CD8-positive, alpha-beta memory T cell (primary cell): ENCODE data around the gene ZNF8. TPM values are rescaled to one million over a fixed set of nuclear protein-coding genes. Genes with fewer than 3 reads are reported as not detected.
A peak's percentile ranks its signal among the peaks of the same experiment; 100 is the strongest.

Experiments used
- CTCF ChIA-PET: fragments of 350-600 bp; sonication (Branson Sonifier 250); formaldehyde crosslinking; loops from one replicate; lab custom pipeline; 2021; ENCODE audit warnings: antibody characterized with exemption; lab: Charles Lee
- POLR2A ChIA-PET: fragments of 350-600 bp; sonication (Branson Sonifier 250); formaldehyde crosslinking; loops from one replicate; lab custom pipeline; 2021; ENCODE audit warnings: antibody characterized with exemption; lab: Charles Lee
- DNase-seq, 5 donors: peaks; one replicate each; pipeline versions ENCODE4 v3.0.0 to v3.0.0-alpha.2; 2020 to 2022; ENCODE audit warnings: mixed read lengths in 1 of 5
- H3K27ac ChIP-seq: one replicate; pipeline ENCODE4 v1.7.0; 2013; ENCODE audit warnings: low read depth, mild to moderate bottlenecking, low read length, moderate library complexity
- H3K27me3 ChIP-seq: 2 replicates; pipeline ENCODE4 v1.7.0; 2013; ENCODE audit warnings: low read length, mild to moderate bottlenecking; ENCODE audit not compliant: insufficient read depth, poor library complexity, severe bottlenecking
- H3K36me3 ChIP-seq: 2 replicates; pipeline ENCODE4 v1.7.0; 2013; ENCODE audit warnings: mild to moderate bottlenecking, low read length, moderate library complexity; ENCODE audit not compliant: insufficient read depth
- H3K4me1 ChIP-seq: 2 replicates; pipeline ENCODE4 v1.7.0; 2013; ENCODE audit warnings: mild to moderate bottlenecking, low read length, moderate library complexity; ENCODE audit not compliant: insufficient read depth
- H3K4me3 ChIP-seq: 2 replicates; pipeline ENCODE4 v1.7.0; 2013; ENCODE audit warnings: mild to moderate bottlenecking, low read length
- H3K9me3 ChIP-seq: 2 replicates; pipeline ENCODE4 v1.7.0; 2013; ENCODE audit warnings: mild to moderate bottlenecking, low read length
- H3K27ac Mint-ChIP-seq, 8 donors: one replicate each; pipeline ENCODE4 v1.8.0; 2020 to 2021; ENCODE audit warnings: mixed read lengths in 8 of 8, mild to moderate bottlenecking in 6 of 8, inconsistent platforms in 3 of 8, moderate library complexity in 3 of 8
- H3K27me3 Mint-ChIP-seq, 2 donors: one replicate each; pipeline ENCODE4 v1.8.0; 2020 to 2021; ENCODE audit warnings: mixed read lengths in 2 of 2, mild to moderate bottlenecking in 1 of 2, moderate library complexity in 1 of 2
- H3K36me3 Mint-ChIP-seq, 3 donors: one replicate each; pipeline ENCODE4 v1.8.0; 2020 to 2021; ENCODE audit warnings: mixed read lengths in 3 of 3, inconsistent platforms in 1 of 3, mild to moderate bottlenecking in 1 of 3
- H3K4me1 Mint-ChIP-seq, 3 donors: one replicate each; pipeline ENCODE4 v1.8.0; 2020 to 2021; ENCODE audit warnings: mixed read lengths in 3 of 3, inconsistent platforms in 1 of 3, mild to moderate bottlenecking in 1 of 3
- H3K4me3 Mint-ChIP-seq, 7 donors: one replicate each; pipeline ENCODE4 v1.8.0; 2020 to 2021; ENCODE audit warnings: mixed read lengths in 7 of 7, mild to moderate bottlenecking in 6 of 7, moderate library complexity in 4 of 7, inconsistent platforms in 2 of 7
- H3K9me3 Mint-ChIP-seq, 5 donors: one replicate each; pipeline ENCODE4 v1.8.0; 2020 to 2022; ENCODE audit warnings: mixed read lengths in 5 of 5, mild to moderate bottlenecking in 3 of 5, moderate library complexity in 2 of 5, inconsistent platforms in 1 of 5
- polyA plus RNA-seq: library from polyadenylated mRNA; unstranded; fragments of 300-500 nt; fragmentation: Illumina TruSeq; gene quantifications from one replicate; pipeline ENCODE4 v1.2.3, GENCODE V29; 2021
- total RNA-seq, 2 experiments: library from RNA; stranded (reverse); gene quantifications; one replicate each; pipeline ENCODE4 v1.2.3, GENCODE V29; 2021

The ZNF8 gene
- total and polyA plus RNA-seq, 3 experiments from 2014 or later = 1.0 to 4.5 (median 4.4) TPM

DNA sequence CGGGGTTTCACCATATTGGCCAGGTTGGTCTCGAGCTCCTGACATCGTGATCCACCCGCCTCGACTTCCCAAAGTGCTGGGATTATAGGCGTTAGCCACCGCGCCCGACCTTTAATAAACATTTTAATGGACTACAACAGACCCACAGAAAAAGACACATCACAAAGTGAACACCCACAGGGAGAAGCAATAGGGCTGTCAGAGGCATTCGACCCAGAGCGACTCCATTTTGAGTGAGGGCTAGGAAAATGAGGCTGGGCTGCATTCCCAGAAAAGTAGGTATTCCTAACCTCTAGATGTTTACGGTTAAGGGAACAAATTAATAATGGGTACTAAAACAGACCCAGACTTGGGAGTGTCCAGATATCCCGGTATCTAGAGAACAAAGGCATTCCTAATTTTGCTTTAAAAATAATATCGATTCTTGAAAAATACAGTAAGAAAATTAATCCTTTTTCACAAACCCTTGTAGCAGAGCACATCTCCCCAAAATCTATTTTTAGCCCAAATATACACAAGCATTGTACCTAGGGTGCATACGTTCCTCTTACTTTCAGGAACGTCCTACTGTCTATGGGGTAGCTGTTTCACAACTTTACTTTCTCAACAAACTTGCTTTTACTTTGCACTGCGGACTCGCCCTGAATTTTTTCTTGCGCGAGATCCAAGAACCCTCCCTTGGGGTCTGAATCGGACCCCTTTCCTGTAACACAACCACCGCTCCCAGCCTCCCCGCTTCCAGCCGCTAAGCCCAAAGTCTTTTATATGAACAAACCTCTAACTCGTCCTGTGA lies 811 bp upstream of the ZNF8 start:
- Mint-ChIP-seq H3K27me3 (no peaks in the 10 kb centered on the region), H3K4me3 (peak overlapping the region; percentile 86 to 99 (median 97))
- H3K9me3 ChIP-seq = no peaks in the 10 kb centered on the region

GRCh38 chr19:58279042-58279924 lies 528 bp downstream of the ZNF8 start:
- H3K36me3 Mint-ChIP-seq = peaks cover 10 to 36% (median 27%) of the 10 kb centered on the region in 3 donors

More for the DNA sequence above, 811 bp upstream of the ZNF8 start:
- DNase-seq = no peak
- peaks cover 0 to 26% (median 11%) of the 10 kb centered on the region in 5 donors for H3K9me3 Mint-ChIP-seq
- Histone ChIP-seq H3K27me3 (no peaks in the 10 kb centered on the region), H3K27ac (peak overlapping the region; percentile 82), H3K36me3 (peaks cover 4% of the 10 kb centered on the region), H3K4me3 (peak overlapping the region; percentile 97), H3K4me1 (peaks cover 12% of the 10 kb centered on the region)
- H3K36me3 Mint-ChIP-seq = peaks cover 12 to 37% (median 30%) of the 10 kb centered on the region in 3 donors
- H3K4me1 Mint-ChIP-seq = peaks cover 44 to 61% (median 54%) of the 10 kb centered on the region in 3 donors
- peak overlapping the region; percentile 65 to 98 (median 96) for H3K27ac Mint-ChIP-seq
- ChIA-PET CTCF (no interaction called here), POLR2A (interaction anchor here (1.2 to 1.5 kb wide), 3 partner anchors 94 to 199 kb away, joined by 3 to 6 read pairs (median 3); partner anchors contain the start of genes ZNF274, ZNF446 and ZNF584)

GRCh38 chr19:58279925-58280316 lies 1.2 kb downstream of the ZNF8 start:
- H3K27ac ChIP-seq = peak overlapping the region; percentile 82
- peaks cover 12% of the 10 kb centered on the region for H3K4me1 ChIP-seq
- ChIA-PET CTCF (interaction anchor here (0.9 kb wide), 1 partner anchor 240 kb away, joined by 3 read pairs; the partner anchor contains the start of gene ZBTB45), POLR2A (interaction anchor here (0.6 kb wide), 1 partner anchor 284 kb away, joined by 3 read pairs; no protein-coding TSS in a partner anchor)
- Mint-ChIP-seq H3K9me3 (peaks cover 0 to 12% (median 3%) of the 10 kb centered on the region in 5 donors), H3K4me1 (peaks cover 43 to 58% (median 54%) of the 10 kb centered on the region in 3 donors), H3K27me3 (no peaks in the 10 kb centered on the region), H3K4me3 (peak overlapping the region; percentile 86 to 99 (median 97)), H3K36me3 (peaks cover 6 to 33% (median 21%) of the 10 kb centered on the region in 3 donors), H3K27ac (peak overlapping the region; percentile 3 to 97 (median 95))
- no peaks in the 10 kb centered on the region for H3K9me3 ChIP-seq
- H3K36me3 ChIP-seq = no peaks in the 10 kb centered on the region
- peak overlapping the region; percentile 97 for H3K4me3 ChIP-seq
- no peak for DNase-seq
- no peaks in the 10 kb centered on the region for H3K27me3 ChIP-seq

More at GRCh38 chr19:58279042-58279924, 528 bp downstream of the ZNF8 start:
- H3K9me3 ChIP-seq = no peaks in the 10 kb centered on the region
- POLR2A ChIA-PET = interaction anchor here (0.6 to 1.5 kb wide), 4 partner anchors 95 to 284 kb away, joined by 3 to 6 read pairs (median 3); partner anchors contain the start of genes ZNF274, ZNF446 and ZNF584
- Mint-ChIP-seq H3K9me3 (peaks cover 0 to 17% (median 6%) of the 10 kb centered on the region in 5 donors), H3K27ac (peak overlapping the region; percentile 65 to 98 (median 96)), H3K4me3 (peak overlapping the region; percentile 86 to 99 (median 97)), H3K4me1 (peaks cover 44 to 61% (median 54%) of the 10 kb centered on the region in 3 donors), H3K27me3 (no peaks in the 10 kb centered on the region)
- H3K36me3 ChIP-seq = peaks cover 3% of the 10 kb centered on the region
- H3K4me3 ChIP-seq = peak overlapping the region; percentile 97
- H3K27me3 ChIP-seq = no peaks in the 10 kb centered on the region
- DNase-seq = peak in 4 of 5 donors; percentile 11 to 58 (median 27)
- CTCF ChIA-PET = interaction anchor here (0.9 kb wide), 1 partner anchor 240 kb away, joined by 3 read pairs; the partner anchor contains the start of gene ZBTB45
- peaks cover 12% of the 10 kb centered on the region for H3K4me1 ChIP-seq
- peak overlapping the region; percentile 82 for H3K27ac ChIP-seq

- Mint-ChIP-seq H3K27me3 (no peaks in the 10 kb centered on the region), H3K36me3 (peaks cover 5 to 53% (median 13%) of the 10 kb centered on the region in 3 donors)
- peaks cover 29% of the 10 kb centered on the region for H3K36me3 ChIP-seq
Observed at GRCh38 chr19:58284199-58284598, 5.4 kb downstream of the ZNF8 start.

GRCh38 chr19:58291943-58292342 lies 13.2 kb downstream of the ZNF8 start:
- H3K4me1 Mint-ChIP-seq = no peaks in the 10 kb centered on the region
- H3K27me3 ChIP-seq = no peaks in the 10 kb centered on the region
- H3K27ac Mint-ChIP-seq = peak overlapping the region in 1 of 8 donors; percentile 93
- H3K9me3 ChIP-seq = peaks cover 24% of the 10 kb centered on the region
- no peak for DNase-seq
- no peak overlapping the region for H3K27ac ChIP-seq
- H3K9me3 Mint-ChIP-seq = peaks cover 0 to 32% (median 23%) of the 10 kb centered on the region in 5 donors
- H3K4me1 ChIP-seq = no peaks in the 10 kb centered on the region
- no peak overlapping the region for H3K4me3 Mint-ChIP-seq
- H3K4me3 ChIP-seq = no peak overlapping the region
- ChIA-PET CTCF (no interaction called here), POLR2A (no interaction called here)
- peaks cover 0 to 3% of the 10 kb centered on the region in 2 donors for H3K27me3 Mint-ChIP-seq
- H3K36me3 Mint-ChIP-seq = peaks cover 32 to 80% (median 64%) of the 10 kb centered on the region in 3 donors
- peaks cover 34% of the 10 kb centered on the region for H3K36me3 ChIP-seq

More at GRCh38 chr19:58284199-58284598, 5.4 kb downstream of the ZNF8 start:
- Mint-ChIP-seq H3K4me3 (no peak overlapping the region), H3K4me1 (peaks cover 26 to 32% (median 32%) of the 10 kb centered on the region in 3 donors), H3K27ac (no peak overlapping the region), H3K9me3 (no peaks in the 10 kb centered on the region)
- Histone ChIP-seq H3K27me3 (no peaks in the 10 kb centered on the region), H3K9me3 (no peaks in the 10 kb centered on the region), H3K4me3 (no peak overlapping the region), H3K4me1 (peaks cover 12% of the 10 kb centered on the region), H3K27ac (no peak overlapping the region)
- POLR2A ChIA-PET = no interaction called here
- CTCF ChIA-PET = no interaction called here
- DNase-seq = no peak

GRCh38 chr19:58294743-58295374 lies 16.1 kb downstream of the ZNF8 start:
- Mint-ChIP-seq H3K4me3 (no peak overlapping the region), H3K9me3 (peaks cover 0 to 35% (median 23%) of the 10 kb centered on the region in 5 donors), H3K36me3 (peaks cover 34 to 68% (median 60%) of the 10 kb centered on the region in 3 donors), H3K27me3 (peaks cover 0 to 3% of the 10 kb centered on the region in 2 donors), H3K27ac (no peak overlapping the region), H3K4me1 (peaks cover 0 to 4% (median 1%) of the 10 kb centered on the region in 3 donors)
- POLR2A ChIA-PET = no interaction called here
- no peak for DNase-seq
- CTCF ChIA-PET = no interaction called here
- Histone ChIP-seq H3K4me1 (no peaks in the 10 kb centered on the region), H3K9me3 (peaks cover 24% of the 10 kb centered on the region), H3K27ac (no peak overlapping the region), H3K4me3 (no peak overlapping the region), H3K27me3 (no peaks in the 10 kb centered on the region), H3K36me3 (peaks cover 24% of the 10 kb centered on the region)

- ChIA-PET CTCF (no interaction called here), POLR2A (no interaction called here)
- Histone ChIP-seq H3K27me3 (no peaks in the 10 kb centered on the region), H3K4me3 (no peak overlapping the region), H3K4me1 (no peaks in the 10 kb centered on the region), H3K9me3 (peaks cover 24% of the 10 kb centered on the region), H3K27ac (no peak overlapping the region), H3K36me3 (peaks cover 23% of the 10 kb centered on the region)
- Mint-ChIP-seq H3K36me3 (peaks cover 39 to 71% (median 59%) of the 10 kb centered on the region in 3 donors), H3K4me3 (no peak overlapping the region), H3K27me3 (peaks cover 0 to 3% of the 10 kb centered on the region in 2 donors), H3K4me1 (peaks cover 0 to 4% (median 1%) of the 10 kb centered on the region in 3 donors), H3K9me3 (peaks cover 0 to 35% (median 23%) of the 10 kb centered on the region in 5 donors), H3K27ac (no peak overlapping the region)
- DNase-seq = no peak
Observed at GRCh38 chr19:58296104-58296503, 17.3 kb downstream of the ZNF8 start.
